Right ventricle myocardium inferior (tissue), 1 donor: ENCODE results near the gene ABRACL. TPM values are rescaled to one million over a fixed set of nuclear protein-coding genes. Genes with fewer than 3 reads are reported as not detected.
"Not testable (repeated sequence)": the region's sequence is repeated elsewhere in the genome, so short reads cannot be mapped to it uniquely, and the experiment has no call there.

ENCODE experiments used
- ATAC-seq: fragments of 200-7000 bp; cut with Tn5 transposase; one replicate; pipeline ENCODE4 v1.9.1; 2020; ENCODE audit warnings: mild to moderate bottlenecking, moderate library complexity
- DNase-seq: peaks from one replicate; pipeline ENCODE4 v3.0.0; 2021; ENCODE audit errors: missing footprints
- intact Hi-C: fragments of 100-400 bp; cut with DNase I; formaldehyde crosslinking; loops from one replicate; pipeline ENCODE4 v1.11.0; 2022
- total RNA-seq: library from RNA; stranded (reverse); fragmentation: NEBNext Ultra II Directional; extraction: Animal tissue kit (Norgen Biotek cat#: 25700); gene quantifications from one replicate; pipeline ENCODE4 v1.2.1, GENCODE V29; 2021
- donor health status: DM: no; HTN: yes; CAD: no; lungs with severe emphysema.

The ABRACL gene
- total RNA-seq, 1 donor from 2014 or later, result 7.9 TPM

DNA sequence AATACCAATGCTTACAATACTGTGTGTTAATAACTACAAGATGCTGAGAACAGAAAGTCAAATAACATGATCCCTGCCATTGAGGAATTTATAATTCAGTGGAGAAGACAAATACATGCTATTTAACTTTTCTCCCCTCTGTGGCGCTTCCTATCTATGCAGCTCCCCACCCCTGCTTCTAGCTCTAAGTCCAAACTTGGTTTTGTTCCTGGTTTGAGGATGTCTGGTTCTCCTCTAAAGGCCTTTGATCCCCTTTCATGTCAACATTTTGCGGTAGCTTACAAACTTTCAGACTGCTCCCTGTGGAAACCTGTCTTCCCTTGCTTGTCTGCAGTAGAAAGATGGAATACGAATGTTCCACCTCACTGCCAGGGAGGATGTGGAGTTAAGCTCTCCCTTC, 22.1 kb upstream of the ABRACL start:
- ATAC-seq (no peak), DNase-seq (no peak)
- intact Hi-C loops, result no loop called here

GRCh38 chr6:139007428-139007827, 21.1 kb upstream of the ABRACL start:
- no peak for ATAC-seq
- intact Hi-C loops, result no loop called here
- no peak for DNase-seq

GRCh38 chr6:139008117-139008516, 20.4 kb upstream of the ABRACL start:
- ATAC-seq (no peak), DNase-seq (no peak)
- intact Hi-C loops, result no loop called here

DNA sequence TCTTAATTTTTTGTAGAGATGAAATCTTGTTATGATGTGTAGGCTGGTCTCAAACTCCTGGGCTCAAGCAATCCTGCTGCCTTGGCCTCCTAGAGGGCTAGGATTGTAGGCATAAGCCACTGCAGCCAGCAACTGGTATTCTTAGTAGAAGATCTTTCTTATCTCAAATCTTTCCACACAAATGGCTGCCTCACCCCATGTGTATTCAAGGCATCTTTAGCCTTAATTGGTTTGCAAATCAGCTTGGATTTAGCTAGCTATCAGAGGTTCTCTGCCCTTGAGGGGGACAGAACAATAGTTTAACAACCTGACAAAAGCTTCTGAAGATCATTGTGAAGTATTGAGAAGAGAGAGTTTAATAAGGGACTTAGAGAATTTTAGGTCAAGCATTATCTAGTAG, 17.9 kb upstream of the ABRACL start:
- ATAC-seq (no peak), DNase-seq (no peak)
- intact Hi-C loops, result no loop called here

- intact Hi-C loops, result no loop called here
Observed at GRCh38 chr6:139011980-139012379, 16.6 kb upstream of the ABRACL start.

GRCh38 chr6:139013185-139013800, 15.3 kb upstream of the ABRACL start:
- ATAC-seq, result no peak
- intact Hi-C loops, result no loop called here
- DNase-seq, result no peak

More at GRCh38 chr6:139011980-139012379, 16.6 kb upstream of the ABRACL start:
- no peak for ATAC-seq
- no peak for DNase-seq

DNA sequence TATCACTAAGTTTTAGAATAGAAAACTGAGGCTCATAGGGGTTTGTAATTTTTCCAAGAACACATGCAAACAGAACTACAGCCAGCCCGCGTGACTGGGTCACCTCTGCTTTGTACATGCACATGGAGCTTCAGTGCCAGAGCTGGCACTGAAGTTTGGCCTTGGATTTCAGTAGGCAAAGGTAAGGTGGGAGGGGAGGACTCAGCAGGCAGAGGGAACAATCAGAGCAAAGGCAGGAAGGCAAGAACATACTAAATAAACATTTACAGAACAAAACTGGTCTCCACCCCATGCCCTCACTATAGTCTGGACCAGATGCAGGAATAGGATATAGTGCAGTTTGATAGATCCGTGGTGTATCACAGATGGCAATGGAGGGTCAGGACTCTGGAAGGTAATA, 13.6 kb upstream of the ABRACL start:
- intact Hi-C loops, result no loop called here
- DNase-seq (no peak), ATAC-seq (peak; percentile 24)

DNA sequence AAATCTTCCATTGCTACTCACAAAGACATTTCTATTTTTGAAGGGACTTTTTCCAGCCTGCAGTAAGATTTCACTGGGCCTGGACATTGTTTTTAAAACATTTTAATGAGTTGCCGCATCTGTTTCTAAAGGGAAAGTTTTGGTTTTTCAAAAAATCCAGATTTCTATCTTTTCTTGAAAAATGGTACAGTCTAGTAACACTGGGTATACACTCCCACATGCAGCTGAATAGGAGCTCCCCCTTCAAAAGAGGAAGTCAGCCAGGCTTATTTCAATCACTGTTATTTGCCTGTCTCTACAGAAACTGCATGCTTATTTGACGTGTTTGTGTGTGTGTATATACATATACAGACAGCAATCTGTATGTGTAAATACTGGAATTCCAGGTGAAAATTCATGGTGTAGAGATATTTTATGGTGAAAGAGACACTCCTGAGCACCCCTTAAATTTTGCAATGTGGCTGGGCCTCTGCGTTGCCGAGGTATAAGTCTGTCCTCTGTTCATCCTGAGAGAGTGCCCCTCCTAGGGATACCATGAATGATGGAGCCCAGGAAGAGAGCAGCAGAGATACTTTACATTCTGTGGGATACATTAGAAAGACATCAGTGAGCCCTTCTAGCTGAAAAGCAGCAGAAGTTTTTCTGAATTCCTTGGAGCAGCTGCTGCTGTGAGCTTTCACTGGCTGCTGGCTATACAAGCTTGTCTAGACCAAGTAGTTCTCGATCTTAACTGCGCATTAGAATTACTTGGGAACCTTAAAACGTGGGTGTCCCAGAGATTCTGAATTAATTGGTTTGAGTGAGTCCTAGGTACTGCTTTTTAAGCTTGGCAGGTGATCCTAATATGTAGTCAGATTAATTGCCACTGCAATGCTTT, 12.0 kb upstream of the ABRACL start:
- intact Hi-C loops, result no loop called here
- DNase-seq (no peak), ATAC-seq (peak; percentile 51)

DNA sequence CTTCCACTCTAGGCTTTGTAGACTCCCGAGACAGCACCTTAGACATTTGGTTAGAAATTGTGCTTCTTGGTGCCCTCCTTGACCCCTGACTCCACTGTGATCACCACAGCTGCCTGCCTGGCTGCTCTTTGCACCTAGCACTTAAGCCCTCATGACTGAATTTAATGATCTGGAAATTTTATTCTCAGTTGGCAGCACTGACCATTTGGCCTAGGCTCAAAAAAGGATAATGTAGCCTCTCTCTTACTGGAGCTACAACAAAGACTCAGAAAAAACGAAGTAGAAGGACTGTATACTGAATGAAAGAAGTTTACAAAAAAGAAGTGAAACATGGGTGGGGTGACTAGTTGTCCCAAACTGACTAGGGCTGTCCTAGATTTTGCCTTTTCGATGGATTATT, 11.3 kb upstream of the ABRACL start:
- intact Hi-C loops, result no loop called here
- ATAC-seq (peak; percentile 57), DNase-seq (no peak)

- no peak for ATAC-seq
- no peak for DNase-seq
- intact Hi-C loops, result loop anchor here (10.0 kb wide), 1 partner anchor 95 kb away; no protein-coding TSS in a partner anchor
Observed at GRCh38 chr6:139019722-139020121, 8.8 kb upstream of the ABRACL start.

DNA sequence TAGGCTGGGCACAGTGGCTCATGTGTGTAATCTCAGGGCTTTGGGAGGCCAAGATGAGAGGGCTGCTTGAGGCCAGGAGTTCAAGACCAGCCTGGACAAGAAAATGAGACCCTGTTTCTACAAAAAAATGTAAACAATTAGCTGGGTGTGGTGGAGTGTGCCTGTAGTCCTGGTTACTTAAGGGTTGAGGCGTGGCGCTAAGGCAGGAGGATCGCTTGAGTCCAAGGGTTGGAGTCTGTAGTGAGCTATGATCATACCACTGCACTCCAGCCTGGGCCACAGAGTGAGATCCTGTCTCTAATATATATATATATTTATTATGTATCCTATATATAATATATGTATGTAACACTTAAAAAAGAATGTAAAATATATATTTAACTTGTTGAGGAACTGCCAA, 7.9 kb upstream of the ABRACL start:
- ATAC-seq, result no peak
- DNase-seq, result no peak
- intact Hi-C loops, result loop anchor here (10.0 kb wide), 1 partner anchor 94 kb away; no protein-coding TSS in a partner anchor

DNA sequence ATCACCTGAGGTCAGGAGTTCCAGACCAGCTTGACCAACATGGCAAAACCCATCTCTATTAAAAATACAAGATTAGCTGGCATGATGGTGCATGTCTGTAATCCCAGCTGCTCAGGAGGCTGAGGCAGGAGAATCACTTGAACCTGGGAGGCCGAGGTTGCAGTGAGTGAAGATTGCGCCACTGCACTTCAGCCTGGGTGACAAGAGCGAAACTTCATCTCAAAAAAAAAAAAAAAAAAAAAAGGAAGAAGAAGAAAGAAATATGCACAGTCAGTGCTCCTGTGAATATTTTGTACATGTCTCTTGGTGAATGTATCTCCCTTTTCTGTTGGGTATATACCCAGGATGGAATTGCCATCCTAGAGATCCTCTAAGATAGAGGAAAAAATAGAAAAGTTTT, 3.1 kb upstream of the ABRACL start:
- not testable (repeated sequence) for ATAC-seq, DNase-seq
- intact Hi-C loops, result loop anchor here (5.0 to 10.0 kb wide), 2 partner anchors 38 to 89 kb away; partner anchors contain the start of gene REPS1

DNA sequence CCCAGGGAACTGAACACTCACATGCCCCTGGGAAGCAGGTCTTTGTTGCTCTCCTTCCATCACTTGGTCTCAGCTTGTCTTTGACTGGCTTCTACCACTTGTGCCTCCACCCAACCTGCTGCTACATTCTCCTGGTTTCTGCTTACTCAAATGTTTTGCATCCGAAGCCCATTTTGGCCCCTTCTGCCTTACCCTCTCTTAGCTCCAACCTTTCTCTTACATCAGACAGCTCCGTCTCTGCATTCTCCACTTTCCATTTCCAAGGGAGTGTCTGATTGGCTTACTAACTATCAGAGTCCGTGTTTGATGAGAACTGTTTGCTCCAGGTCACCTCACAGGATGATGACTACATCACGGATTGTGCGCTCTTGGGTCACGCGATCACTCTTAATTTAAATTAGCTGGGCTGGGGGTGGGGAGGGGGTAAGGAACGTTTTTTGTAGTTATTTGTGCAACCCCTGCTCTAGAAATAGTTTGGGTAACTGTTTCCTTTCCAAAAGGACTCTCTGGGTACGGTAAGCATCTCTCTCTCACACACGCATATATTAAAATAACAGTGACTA, 844 bp upstream of the ABRACL start:
- no peak for ATAC-seq
- no peak for DNase-seq
- intact Hi-C loops, result loop anchor here (5.0 to 10.0 kb wide), 2 partner anchors 40 to 87 kb away; partner anchors contain the start of gene REPS1

DNA sequence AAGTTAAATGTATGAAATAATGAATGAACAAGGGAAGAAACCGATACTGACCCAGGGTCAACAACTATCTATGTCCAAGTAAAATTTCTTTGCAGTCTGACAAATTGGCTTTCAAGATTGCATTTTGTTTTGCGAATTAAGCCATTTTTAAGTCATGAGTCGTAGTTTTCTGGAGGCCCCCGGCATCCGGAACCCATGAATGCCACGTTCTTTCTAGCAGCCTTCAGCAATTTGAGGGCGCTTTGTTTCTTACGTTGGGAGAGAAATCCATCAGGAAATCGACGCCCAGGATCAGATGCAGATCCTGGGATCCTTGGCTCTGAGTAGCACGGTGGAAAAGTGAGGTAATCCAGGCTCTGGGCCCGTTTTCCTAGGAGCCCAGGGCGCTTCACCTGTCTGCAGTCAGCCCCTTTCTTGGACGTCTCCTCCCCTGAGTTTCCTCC, 309 bp upstream of the ABRACL start:
- DNase-seq (no peak), ATAC-seq (no peak)
- intact Hi-C loops, result loop anchor here (5.0 to 10.0 kb wide), 2 partner anchors 41 to 87 kb away; partner anchors contain the start of gene REPS1

GRCh38 chr6:139029470-139030227, 1.1 kb downstream of the ABRACL start:
- DNase-seq, result peak; percentile 82
- intact Hi-C loops, result loop anchor here (5.0 to 10.0 kb wide), 2 partner anchors 42 to 85 kb away; partner anchors contain the start of gene REPS1
- ATAC-seq, result peak; percentile 70

DNA sequence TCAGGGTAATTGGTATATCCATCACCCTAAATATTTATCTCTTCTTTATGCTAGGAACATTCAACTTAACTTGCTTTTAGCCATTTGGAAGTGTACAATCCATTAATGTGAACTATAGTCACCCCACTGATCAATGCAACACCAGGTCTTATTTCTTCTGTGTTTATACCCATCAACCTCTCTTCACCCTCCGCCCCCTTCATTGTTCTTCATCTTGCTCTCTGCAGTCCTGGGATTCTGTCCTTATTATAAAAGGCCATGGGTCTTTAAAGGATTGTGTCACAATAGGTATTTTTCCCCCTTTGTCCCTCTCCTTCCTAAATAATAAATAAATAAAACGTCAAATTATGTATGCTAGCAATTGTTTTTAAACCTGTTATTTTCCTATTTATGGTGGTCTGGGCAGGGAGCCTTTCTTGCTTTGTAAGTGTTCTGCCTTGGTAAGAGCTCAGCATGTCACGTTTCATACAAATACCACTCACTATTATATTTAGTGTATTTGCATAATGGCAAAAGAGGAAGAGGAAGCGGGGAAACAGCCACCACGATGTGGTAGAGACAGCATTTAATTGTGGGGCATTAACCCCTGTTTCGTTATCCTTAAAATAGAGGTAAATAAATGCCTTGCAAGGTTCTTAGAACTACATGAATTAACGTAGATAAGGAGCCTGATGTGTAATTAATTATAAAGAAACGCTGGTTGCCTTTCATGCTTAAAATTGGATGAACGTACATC, 1.9 kb downstream of the ABRACL start:
- intact Hi-C loops, result no loop called here
- no peak for DNase-seq
- no peak for ATAC-seq

DNA sequence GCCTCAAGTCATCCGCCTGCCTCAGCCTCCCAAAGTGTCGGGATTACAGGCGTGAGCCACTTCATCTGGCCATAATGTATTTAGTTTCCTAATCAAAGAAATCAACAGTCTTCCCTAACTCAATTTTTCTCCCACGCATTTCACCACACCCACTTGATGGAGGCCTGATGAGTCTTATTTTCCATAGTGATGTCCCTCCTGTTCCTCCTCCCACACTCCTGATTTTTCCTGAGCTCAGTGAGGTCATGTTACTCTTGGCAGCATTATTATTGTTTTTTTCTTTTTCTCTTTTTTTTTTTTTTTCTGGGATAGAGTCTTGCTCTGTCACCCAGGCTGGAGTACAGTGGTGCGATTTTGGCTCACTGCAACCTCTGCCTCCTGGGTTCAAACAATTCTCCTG, 8.9 kb downstream of the ABRACL start:
- intact Hi-C loops, result no loop called here
- no peak for DNase-seq
- no peak for ATAC-seq

GRCh38 chr6:139044250-139044649, 15.7 kb downstream of the ABRACL start:
- ATAC-seq (no peak), DNase-seq (no peak)
- intact Hi-C loops, result no loop called here
